IMR-90 (cell line): ENCODE data around the gene SLC6A17.

Experiments
- CTCF ChIP-seq: conservative IDR thresholded peaks from 2 replicates; pipeline ENCODE4 v1.5.1; 2012; ENCODE audit warnings: mild to moderate bottlenecking, low read depth, low read length, improper control_type of control experiment
- POLR2A ChIP-seq: IDR thresholded peaks from 2 replicates; pipeline ENCODE4 v1.6.1; 2012; ENCODE audit warnings: mild to moderate bottlenecking, low read depth, low read length
- RAD21 ChIP-seq: IDR thresholded peaks from 2 replicates; pipeline ENCODE4 v1.6.1; 2012; ENCODE audit warnings: low read length, improper control_type of control experiment

- TF ChIP-seq POLR2A (no peak), RAD21 (no peak), CTCF (no peak)
Measured at GRCh38 chr1:110237386-110238152, 87.3 kb downstream of the SLC6A17 start.
